Activated CD4-positive, alpha-beta T cell treated with anti-CD3 and anti-CD28 coated beads, Interleukin-2, amount 50 U/mL, for 4 hours (primary cell): ENCODE results near the gene DLX5.

Source experiments
- DNase-seq, 2 experiments: peaks; one replicate each; pipeline ENCODE4 v3.0.0-alpha.2; 2020

Gene DLX5

DNA sequence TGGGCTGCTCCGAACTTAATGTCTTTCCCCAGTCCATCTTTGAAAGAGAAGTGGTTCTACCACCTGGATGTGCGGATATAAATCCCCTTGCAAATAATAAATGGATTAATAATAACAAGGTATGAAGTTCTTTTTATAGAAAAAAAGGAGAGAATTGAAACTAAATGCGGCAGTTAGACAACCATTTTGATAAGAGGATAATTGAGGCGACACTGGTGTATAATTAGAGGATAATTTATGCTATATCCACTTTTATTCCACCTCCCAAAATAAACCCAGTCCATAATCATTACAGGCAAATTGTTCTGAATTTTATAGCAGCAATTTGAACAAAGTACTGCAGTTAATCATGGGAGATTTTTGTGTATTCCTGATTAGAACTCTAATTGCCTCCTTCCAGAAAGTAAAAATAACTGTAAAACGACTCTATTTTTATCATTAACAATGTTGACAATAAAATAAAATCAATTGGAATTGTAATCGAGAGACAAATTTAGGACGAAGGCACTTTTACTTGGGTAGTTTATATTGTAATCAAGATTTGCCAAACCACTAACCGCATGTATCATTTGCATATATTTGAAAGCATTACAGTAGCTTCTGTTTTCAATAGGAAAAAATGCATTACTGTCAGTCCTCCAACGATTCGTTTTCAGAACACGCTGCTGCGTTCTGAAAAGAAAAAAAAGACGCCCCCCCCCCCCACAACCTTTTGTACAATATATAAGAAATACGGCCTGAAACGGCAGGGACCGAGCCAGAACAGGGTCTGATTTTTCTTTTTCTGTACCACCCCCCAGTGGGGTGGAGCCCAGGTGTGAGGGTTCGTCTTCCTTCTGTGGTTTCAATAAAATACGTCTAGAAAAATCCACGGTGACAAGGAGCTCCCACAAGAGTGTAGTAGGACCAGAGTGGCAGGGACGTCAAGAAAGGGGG lies 20.1 kb downstream of the DLX5 start:
- DNase-seq = no peak

DNA sequence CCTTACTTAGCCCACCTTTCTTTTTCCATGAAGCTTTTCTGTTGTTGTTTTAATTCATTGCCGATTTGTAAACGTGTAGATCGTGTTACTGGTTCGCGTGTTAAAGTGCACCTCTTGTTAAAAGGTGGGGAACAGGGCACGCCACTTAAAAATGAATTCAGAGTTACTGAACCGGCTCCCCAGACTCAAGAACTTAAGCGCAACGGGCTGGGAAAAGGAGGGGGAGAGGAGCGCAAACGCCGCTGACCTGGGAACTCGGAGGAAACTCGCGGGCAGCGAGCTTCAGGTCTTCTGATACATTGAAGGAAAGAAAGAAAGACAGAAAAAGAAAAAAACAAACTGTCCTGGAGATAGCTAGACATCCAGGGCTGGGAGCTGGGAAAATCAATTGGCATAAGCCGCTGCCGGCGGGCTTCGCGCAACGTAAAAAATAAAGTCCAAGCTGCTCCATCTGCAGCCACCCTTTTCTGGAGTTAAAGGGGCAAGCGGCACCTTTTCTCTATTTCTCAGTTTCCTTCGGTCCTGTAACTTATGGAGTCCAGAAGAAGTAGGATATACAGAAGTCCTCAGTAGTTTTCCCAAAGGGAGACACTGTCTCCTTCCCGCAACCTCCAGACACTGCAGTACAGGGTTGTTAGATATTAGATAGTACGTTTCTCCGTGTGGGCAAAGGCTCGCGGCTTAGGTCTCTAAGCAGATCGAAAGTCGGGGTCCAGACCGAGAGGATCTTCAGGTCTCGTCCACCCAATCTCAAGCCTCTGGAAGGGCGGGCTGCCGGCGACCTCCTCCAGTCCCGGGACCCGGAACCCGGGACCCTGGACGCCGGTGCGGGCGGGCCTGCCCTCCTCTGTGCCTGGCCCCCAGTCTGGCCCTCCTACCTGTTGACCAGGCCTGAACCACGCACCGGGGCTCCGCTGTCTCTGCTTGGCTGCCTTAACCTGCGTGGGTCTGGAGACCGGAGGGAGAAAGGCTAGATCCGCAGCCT lies 21.1 kb downstream of the DLX5 start:
- no peak for DNase-seq

DNA sequence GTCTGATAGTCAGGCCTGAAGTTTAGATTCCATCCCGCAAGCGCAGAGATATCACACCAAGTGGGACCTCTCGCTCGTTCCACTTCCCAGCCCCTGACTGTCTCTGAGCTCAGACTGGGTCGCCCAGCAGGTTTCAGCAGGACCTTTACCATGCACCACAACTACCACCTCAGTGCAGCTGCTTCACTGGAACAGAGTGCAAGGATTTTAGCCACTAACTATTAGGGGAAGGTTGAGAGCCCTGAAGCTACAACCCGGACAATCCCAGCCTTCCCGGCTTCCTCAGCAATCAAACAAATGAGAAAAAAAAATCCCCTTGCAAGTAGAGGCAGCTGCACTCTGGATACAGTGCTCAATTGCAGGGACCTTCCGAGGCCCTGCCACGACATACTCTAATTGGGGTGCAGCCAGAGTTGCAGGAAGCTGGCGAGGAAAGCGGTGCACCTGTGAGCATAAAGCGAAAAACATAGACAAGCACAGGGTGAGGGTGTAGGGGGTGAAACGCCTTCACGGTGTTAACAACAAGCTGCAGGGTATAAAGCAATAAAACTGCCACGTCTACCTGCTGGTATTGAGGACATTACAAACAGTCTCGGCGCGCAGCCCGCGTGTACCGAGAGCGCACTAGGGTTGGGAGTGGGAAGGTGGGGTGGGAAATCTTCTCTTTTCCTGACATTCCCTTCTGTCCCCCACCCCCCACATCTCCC lies 21.9 kb downstream of the DLX5 start:
- no peak for DNase-seq

DNA sequence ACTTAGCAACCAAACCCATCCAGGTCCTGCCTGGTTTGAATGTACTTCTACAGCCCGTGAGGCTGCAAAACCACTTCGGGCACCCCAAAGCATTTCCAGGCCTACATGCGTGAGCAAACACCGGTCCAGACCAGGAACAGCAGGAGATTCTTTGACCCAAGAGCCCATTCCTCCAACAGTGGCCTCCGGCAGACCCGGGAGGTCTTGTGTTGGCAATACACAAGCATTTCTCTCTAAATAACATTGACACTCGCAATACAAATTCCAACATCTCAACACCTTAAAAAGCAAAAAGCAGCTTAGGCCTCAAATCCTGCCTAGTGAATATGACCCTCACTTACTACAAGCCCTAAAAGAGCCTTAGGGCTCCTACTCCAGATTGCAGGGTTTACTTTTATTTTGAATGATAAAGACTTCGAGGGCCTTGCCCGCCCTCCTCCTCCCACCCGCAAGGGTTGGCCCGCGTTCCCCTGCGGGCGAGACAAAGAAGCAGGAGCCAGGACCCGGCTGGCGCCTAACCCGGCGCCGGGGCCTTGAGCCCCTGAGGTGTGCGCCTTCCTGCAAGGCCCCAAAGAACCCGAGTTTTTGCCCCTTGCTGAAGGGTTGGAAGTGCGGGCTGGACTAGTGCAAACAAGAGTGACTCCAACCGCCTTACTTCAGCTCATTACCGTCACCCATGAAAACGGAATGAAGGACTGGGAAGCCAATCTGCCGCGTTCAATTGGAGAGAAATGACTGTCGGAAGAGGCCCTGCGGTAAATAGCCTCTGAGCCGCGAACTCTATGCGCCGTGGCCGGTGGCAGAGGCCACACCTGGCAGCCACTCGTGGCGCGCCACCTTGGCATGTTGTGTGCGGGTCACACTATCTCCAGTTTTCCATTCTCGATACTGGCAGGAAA lies 22.7 kb downstream of the DLX5 start:
- no peak for DNase-seq

DNA sequence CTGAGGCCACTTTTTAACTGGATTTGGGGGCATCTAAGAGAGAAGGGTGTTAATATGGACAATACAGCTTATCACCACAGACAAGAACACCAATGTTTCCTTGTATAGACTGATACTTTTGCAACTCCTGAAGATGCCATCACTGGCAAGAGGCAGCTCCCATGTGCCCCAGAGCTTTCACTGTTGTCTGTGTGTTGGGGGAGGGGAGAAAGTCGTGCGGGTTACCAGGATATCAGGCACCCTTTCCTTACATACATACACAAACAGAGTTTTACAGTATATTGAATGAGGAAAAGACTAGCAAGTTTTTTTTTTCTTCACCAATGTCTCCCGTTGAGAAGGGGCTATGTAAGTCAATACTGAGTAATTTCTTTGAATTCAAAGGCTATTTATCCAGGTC lies 23.4 kb downstream of the DLX5 start:
- no peak for DNase-seq

DNA sequence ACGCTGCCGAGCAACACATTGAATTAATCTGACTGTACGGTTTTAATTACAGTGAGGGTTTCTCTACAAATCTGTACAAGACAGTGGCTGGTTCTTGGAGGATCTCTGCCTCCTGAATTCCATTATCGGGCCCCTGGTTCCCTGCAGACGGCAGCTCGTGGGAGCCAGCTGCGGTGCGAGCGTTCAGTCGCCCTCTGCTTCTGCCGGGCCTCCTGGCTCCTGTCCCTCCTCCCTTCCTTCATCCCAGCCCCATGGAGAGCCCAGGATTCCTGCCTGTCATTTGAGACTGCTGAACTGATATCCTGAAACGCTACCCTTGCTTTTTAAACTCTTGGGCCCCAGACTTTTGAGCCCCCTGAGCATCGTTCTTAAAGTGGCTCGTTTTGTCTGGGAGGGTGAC lies 25.9 kb downstream of the DLX5 start:
- DNase-seq = no peak

DNA sequence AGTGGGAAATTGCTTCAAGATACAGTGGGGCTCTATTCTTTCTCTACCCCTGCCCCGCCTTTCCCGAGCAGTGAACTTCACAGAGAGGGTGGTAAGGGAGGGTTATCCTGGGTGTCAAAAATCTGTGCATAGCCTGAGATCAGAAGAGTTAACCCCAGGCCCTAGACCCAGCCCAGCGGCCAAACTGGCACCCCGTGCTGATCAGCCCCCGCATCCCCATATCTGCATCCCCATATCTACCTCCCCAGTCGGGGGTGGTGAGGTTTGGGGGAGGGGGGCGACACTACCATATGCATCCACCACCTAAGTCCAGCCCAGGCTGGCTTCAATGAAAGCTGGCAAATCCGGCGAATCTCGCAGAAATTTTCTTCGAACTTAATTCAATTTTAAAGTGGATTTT lies 26.3 kb downstream of the DLX5 start:
- DNase-seq = no peak

DNA sequence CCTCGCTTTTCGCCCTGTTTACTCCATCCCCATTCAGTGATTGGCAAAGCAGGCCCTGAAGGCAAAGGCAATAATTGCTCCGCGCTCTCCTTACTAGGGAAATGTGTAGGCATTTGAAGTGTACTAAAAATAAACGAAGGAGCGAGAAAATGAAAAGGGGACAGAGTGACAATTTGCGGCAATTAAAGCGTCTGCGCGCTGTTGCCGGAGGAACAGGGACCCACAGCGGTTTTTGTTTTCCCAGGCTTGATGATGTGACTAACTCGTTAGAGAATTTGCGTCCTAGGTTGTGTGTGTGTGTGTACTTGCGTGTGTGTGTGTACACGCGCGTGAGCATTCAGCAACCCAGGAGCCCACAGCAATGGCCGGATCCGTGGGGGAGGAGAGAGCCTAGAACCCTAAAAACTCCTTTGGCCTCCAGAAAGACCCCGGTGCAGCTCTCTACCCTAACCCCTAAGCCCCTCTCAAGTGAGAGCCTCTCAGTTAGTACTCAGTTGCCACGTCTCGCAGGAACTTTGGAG lies 27.1 kb downstream of the DLX5 start:
- DNase-seq = no peak

DNA sequence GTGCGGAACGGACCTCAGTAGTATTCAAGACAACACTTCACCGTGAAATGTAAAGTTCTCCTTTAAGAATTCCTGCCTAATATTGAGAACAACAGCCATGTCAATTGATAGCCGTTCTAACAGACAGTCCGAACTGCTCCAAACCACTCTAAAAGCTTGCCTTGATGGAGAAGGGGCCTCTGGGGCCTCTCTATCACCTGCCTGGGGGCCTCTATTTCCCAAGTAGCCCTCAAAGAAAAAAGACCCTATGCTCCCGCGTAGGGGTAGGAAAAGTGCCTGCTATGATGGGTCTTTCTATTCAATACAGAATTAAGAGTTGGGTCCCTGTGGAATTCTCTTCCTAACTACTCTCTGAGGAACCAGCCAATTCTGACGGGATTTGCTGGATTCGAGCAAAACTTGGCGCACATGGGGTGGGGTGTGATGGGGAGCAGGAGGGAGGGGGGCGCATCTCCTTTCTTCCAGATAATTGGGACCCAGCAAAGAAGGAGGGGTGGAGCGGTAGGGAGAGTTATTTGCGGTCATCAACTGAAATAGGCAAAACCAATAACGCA lies 27.6 kb downstream of the DLX5 start:
- DNase-seq = no peak

DNA sequence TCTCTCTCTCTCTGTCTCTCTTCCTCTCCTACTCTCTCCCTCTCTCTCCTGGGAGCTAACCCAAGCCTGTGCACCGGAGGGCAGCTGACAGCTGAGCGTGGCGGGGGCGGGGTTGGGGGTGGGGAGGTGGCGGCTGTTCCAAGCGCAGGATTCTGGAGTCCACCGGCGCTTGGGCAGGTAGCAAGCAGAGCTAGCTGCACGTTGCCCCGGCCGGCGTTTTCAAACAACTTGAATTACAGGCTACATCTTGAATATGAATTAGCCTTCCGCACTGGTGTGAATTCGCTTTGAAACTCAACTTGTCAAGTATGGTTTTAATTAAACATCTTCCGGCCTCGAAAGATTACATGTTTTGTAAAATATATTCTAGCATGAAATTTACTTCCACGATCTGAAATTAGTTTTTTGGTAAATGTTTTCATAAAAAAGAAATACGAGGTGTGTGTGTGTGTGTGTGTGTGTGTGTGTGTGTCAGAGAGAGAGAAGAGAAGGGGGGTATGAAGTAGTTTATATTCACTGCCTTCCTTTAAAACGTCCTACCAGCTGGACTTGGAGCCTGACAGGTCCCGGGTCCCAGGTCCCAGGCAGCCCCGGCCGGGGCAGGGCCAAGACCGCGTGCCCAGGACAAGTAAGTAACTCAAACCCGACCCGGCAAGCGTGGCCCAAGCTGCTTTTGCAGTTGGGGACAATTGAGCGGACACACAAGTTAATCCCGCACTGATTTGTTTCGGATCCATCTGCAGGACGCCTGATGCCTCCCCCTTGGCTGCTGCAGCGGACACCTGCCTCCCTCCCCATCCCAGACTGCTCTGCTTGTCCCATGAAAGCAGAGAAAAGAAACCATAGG lies 28.3 kb downstream of the DLX5 start:
- no peak for DNase-seq

DNA sequence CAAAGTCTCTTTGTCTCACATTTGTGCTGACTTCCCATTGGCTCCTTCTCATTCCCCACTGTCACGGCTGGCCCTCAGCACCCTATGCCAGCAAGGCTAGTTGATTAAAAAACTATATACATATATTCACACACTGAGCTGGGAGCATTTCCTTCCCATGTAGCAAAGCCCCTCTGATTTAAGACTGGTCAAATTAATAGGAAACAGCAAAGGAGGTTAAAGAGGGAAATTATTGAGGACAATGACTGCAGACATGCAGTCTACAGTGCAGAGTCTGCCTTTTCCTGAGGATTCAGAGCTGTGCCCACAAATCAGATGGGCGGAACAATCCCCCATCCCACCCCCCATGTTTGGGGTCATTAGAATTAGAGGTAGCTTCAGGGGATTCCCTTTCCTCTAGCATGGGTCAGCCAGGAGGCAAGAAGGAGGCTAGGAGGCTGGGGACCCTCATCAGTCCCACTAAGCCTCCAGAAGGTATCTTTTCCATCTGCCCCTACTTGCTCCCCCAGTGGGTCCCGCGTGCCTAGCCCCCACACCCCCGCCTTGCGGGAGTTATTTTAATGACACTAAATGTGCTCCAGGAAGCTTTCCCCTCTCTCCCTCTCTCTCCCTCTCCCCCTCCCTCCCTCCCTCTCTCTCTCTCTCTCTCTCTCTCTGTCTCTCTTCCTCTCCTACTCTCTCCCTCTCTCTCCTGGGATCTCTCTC lies 29.1 kb downstream of the DLX5 start:
- no peak for DNase-seq

DNA sequence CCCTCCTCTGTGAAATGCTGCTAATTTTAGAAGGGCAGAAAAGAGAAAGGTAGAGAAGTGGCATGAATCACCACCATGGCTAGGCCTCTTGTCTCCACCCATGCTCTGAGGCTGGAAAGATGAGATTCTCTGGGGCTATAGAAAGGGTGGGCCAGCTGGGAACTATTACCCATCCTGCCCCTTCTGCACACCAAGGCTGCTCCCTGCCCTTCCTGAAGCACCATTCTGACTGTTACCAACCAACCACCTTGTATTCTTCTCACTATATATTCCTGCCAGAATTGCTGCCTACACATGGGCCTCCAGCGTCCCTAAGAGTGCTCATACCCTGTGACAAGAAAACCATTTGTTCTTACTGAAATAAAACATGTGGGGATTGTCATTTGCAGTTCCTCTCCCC lies 30.7 kb downstream of the DLX5 start:
- no peak for DNase-seq

DNA sequence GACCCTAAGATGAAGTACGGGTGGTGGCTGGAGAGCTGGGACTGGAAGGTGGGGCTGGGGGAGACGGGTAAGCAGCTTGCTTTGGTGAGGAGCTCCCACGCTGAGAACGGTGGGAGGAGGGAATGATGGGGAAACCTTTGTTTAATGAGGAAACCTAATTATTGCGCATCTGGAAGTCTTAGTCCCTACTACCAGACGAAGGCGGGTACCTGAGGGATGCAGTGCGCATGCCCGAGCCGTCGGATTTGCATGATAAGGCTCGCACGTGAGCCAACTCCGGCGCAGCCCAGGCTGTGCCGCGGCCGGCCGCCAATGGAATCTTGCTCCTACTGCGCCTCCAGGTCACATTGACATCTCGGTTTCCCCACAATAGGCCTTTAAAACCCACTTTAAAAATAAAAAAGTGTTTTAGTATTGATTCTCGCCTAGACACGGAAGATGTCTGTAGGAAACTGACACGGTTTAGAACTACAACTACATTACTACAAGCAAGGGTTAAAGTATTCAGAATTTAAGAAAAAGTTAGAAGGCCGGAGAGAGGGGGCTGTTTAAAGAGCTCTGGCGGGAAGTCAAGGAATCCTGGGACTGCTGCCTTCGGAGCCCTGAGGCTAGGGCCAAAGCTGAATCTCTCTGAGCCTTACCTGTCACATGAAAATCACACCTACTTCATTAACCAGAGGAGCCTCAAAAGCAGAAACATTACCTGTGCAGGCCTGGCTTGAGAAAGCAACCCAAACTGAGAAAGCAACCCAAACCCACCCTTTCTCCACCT lies 31.4 kb downstream of the DLX5 start:
- no peak for DNase-seq

DNA sequence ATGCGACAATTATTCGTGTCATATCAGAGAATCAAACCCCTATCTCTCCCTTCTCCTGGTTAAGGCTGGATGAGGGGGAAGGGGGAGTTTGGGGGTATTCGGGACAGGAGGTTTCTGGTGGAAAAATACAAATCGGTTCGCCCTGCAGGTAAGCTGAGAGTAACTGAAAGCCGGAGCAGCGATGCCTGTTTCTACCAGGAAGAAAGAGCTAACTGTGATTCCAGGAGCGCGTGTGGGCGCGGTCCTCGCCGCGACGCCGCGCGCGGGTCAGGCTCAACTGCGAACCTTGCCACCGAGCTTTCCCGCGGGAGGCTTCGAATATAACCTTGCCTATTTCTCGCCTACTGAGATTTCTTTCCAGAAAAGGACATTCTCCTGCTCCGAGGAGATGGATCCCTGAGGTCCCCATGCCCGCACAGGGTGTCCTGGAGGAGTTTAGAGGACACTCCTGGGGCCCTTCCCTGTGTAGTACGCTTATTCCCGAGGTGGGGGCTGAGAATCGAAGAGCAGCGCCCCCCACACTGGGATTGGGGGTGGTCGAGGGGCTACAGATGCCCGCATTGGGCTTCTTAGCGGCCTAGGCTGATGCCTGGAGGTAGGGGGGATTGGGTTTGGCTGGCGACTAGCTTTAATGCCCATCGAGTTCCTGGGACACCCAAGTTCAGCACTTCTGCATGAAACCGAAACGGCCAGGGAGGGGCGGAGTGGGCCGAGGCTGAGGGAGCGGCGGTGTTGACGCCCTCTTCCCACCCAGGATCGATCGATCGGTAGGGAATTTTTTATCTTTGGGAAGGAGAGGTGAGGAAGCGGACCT lies 32.2 kb downstream of the DLX5 start:
- DNase-seq = no peak

DNA sequence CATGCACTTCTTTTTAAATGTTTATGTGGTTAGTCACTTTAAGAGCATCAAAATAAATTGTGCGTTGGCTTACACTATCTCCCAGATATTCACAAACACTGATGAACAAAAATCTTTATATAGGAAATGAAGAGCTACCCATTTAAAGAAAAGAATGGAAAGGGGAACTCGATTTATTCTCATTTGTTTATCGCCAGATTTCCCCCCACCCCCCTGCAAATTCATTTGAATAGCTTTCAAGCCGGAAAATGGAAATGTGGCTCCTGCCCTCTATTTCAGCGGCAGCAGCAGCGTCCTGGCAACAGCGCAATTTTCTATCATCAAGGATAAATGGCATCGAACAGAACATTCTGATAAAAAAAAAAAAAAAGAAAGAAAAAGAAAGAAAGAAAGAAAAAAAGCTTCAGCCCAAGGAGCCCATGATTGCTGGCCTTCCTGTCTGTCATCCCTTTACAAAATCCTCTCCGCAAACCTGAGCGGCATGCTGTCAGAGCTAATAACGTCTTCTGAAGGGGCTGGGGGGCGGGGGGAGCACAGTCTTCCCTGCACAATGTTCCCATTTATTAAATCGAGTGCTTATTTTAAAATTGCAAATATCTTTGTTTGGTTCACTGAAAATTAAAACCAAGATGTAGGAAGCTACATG lies 33.0 kb downstream of the DLX5 start:
- DNase-seq = no peak

DNA sequence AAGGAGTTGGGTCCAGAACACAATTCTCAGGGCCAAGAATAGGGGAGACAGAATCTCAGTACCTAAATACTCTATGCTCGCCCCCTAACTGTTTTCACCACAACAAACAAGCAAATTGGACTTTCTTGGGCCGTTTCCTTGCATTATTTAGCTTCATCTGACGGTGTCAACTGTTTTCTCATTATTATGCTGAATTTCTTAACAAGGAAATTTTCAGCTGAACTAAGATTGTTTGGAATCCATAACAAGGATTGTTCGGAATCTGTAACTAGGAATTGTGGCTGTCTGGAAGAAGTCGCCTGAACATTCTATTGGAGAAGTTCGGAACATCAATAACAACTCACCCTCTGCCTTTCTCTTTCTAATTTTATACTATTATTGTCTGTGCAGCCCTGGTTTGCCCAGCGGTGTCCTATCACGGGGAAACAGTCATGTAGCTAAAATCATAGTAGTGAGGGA lies 34.7 kb downstream of the DLX5 start:
- no peak for DNase-seq

DNA sequence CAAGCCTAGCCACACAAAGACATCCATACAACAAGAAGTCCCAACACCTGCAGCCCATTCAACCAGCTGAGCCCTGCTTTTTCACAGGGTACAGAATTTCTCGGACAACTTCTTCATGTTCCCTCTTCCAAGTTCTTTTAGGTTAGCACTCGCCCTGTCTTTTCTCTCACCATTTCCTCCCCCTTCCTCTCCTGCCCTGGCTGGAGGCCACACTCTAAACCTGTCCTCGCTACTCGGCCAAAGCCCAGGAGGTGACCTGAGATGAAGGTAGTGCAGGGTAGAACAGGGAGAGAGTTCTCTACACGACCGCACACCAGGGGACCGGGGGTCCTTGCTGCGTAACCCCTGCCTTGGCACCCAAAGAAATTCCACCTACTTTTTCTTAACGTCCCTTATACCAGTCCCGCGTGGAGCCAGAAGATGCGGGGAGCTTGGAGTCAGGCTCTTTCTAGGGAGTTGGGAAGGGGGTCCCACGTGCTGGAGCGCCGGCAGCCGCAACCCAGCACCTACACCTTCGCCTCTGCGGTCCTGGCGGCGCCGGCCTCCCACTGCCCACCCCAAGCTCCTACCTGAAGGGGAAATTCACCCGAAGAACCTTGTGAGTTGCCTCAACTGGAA lies 35.3 kb downstream of the DLX5 start:
- no peak for DNase-seq
